Smooth muscle cell (in vitro differentiated cells): ENCODE data around the gene EEF1A2. TPM values are rescaled to one million over a fixed set of nuclear protein-coding genes. Genes with fewer than 3 reads are reported as not detected.

Source experiments
- DNase-seq: peaks from one replicate; lab custom pipeline; 2025; ENCODE audit not compliant: unreplicated experiment; lab: John Stamatoyannopoulos, UW
- H2AFZ ChIP-seq: fragments of 200-600 bp; sonication (generic); 2 replicates; pipeline ENCODE4 v1.6.0; 2016; ENCODE audit warnings: antibody characterized with exemption, low read depth, mild to moderate bottlenecking
- H3F3A ChIP-seq: fragments of 200-600 bp; sonication (generic); 2 replicates; pipeline ENCODE4 v1.6.0; 2017; ENCODE audit warnings: antibody characterized with exemption, low read depth
- H3K27ac ChIP-seq: fragments of 200-600 bp; sonication (generic); 2 replicates; pipeline ENCODE4 v1.5.1; 2016; ENCODE audit warnings: low read depth, mild to moderate bottlenecking
- H3K27me3 ChIP-seq: fragments of 200-600 bp; sonication (generic); 2 replicates; pipeline ENCODE4 v1.6.1; 2016; ENCODE audit warnings: low read depth, mild to moderate bottlenecking
- H3K36me3 ChIP-seq: fragments of 200-600 bp; sonication (generic); 2 replicates; pipeline ENCODE4 v1.5.1; 2016; ENCODE audit warnings: low read depth
- H3K4me1 ChIP-seq: fragments of 200-600 bp; sonication (generic); 2 replicates; pipeline ENCODE4 v1.5.1; 2016; ENCODE audit warnings: low read depth
- H3K4me2 ChIP-seq: fragments of 200-600 bp; sonication (generic); 2 replicates; pipeline ENCODE4 v1.6.0; 2016; ENCODE audit warnings: mild to moderate bottlenecking
- H3K4me3 ChIP-seq: fragments of 200-600 bp; sonication (generic); 2 replicates; pipeline ENCODE4 v1.5.1; 2016; ENCODE audit warnings: mild to moderate bottlenecking
- H3K79me2 ChIP-seq: fragments of 200-600 bp; sonication (generic); 2 replicates; pipeline ENCODE4 v1.6.0; 2016; ENCODE audit warnings: low read depth, mild to moderate bottlenecking
- H3K9ac ChIP-seq: fragments of 200-600 bp; sonication (generic); 2 replicates; pipeline ENCODE4 v1.6.0; 2016; ENCODE audit warnings: low read depth
- H3K9me3 ChIP-seq: fragments of 200-600 bp; sonication (generic); replicated peaks from 2 replicates; pipeline ENCODE4 v1.5.1; 2016; ENCODE audit warnings: low read depth
- H4K20me1 ChIP-seq: fragments of 200-600 bp; sonication (generic); 2 replicates; pipeline ENCODE4 v1.6.0; 2016; ENCODE audit warnings: low read depth
- CTCF ChIP-seq: fragments of 200-600 bp; sonication (generic); IDR thresholded peaks from 2 replicates; pipeline ENCODE4 v1.5.1; 2017; ENCODE audit warnings: borderline replicate concordance, mild to moderate bottlenecking, antibody characterized with exemption; ENCODE audit not compliant: insufficient read depth, poor library complexity, severe bottlenecking
- WGBS: methylation state at CpG from one replicate; pipeline ENCODE4 v1.1.7; 2016; ENCODE audit warnings: low lambda C conversion rate; 5-methylcytosine and 5-hydroxymethylcytosine counted together
- polyA plus RNA-seq: library from polyadenylated mRNA; unstranded; fragments of >200 nt; fragmentation: Nextera tagmentation; extraction: Ambion mirVana; gene quantifications from 2 replicates; pipeline ENCODE4 v1.2.1, GENCODE V29; 2016
- total RNA-seq: library from RNA; depleted of rRNA; stranded (reverse); fragments of >200 nt; gene quantifications from 2 replicates; pipeline ENCODE4 v1.2.3, GENCODE V29; 2014

The EEF1A2 gene
- total and polyA plus RNA-seq, 2 experiments from 2014 or later = 2.1 to 5.1 TPM

GRCh38 chr20:63529180-63529860, 30.4 kb upstream of the EEF1A2 start:
- H3K79me2 ChIP-seq = no peaks in the 10 kb centered on the region
- no peaks in the 10 kb centered on the region for H3K27me3 ChIP-seq
- H2AFZ ChIP-seq = no peak overlapping the region
- H3K9me3 ChIP-seq = no peaks in the 10 kb centered on the region
- H3K36me3 ChIP-seq = no peaks in the 10 kb centered on the region
- no peak for TF ChIP-seq CTCF
- WGBS = 90% methylated on average over 26 of the region's 27 CpGs
- no peaks in the 10 kb centered on the region for H3K4me1 ChIP-seq
- H3K4me2 ChIP-seq = no peak overlapping the region
- no peak overlapping the region for H3K4me3 ChIP-seq
- peaks cover 16% of the 10 kb centered on the region for H4K20me1 ChIP-seq
- H3K9ac ChIP-seq = no peak overlapping the region
- no peak for DNase-seq
- H3K27ac ChIP-seq = no peak overlapping the region
- no peaks in the 10 kb centered on the region for H3F3A ChIP-seq

- 97% methylated on average over 9 of the region's 9 CpGs for WGBS
- Histone ChIP-seq H3K79me2 (no peaks in the 10 kb centered on the region), H3K27ac (no peak overlapping the region), H2AFZ (no peak overlapping the region), H3K4me3 (no peak overlapping the region), H3F3A (no peaks in the 10 kb centered on the region), H3K27me3 (no peaks in the 10 kb centered on the region), H4K20me1 (peaks cover 36% of the 10 kb centered on the region), H3K4me1 (peaks cover 7% of the 10 kb centered on the region), H3K9ac (no peak overlapping the region), H3K9me3 (no peaks in the 10 kb centered on the region), H3K36me3 (no peaks in the 10 kb centered on the region), H3K4me2 (no peak overlapping the region)
- DNase-seq = no peak
- TF ChIP-seq CTCF = no peak
Observed at GRCh38 chr20:63527184-63527583, 28.3 kb upstream of the EEF1A2 start.

GRCh38 chr20:63525971-63526370, 27.1 kb upstream of the EEF1A2 start:
- WGBS = 67% methylated on average over 2 of the region's 2 CpGs

More at GRCh38 chr20:63525971-63526370, 27.1 kb upstream of the EEF1A2 start:
- Histone ChIP-seq H3K4me2 (no peak overlapping the region), H3K79me2 (peaks cover 7% of the 10 kb centered on the region), H3F3A (no peaks in the 10 kb centered on the region), H4K20me1 (peaks cover 48% of the 10 kb centered on the region), H3K9ac (no peak overlapping the region), H3K4me3 (no peak overlapping the region), H3K27ac (no peak overlapping the region), H3K27me3 (no peaks in the 10 kb centered on the region), H3K9me3 (no peaks in the 10 kb centered on the region), H3K36me3 (no peaks in the 10 kb centered on the region), H3K4me1 (peaks cover 11% of the 10 kb centered on the region), H2AFZ (no peak overlapping the region)
- no peak for TF ChIP-seq CTCF
- DNase-seq = no peak
